K562 (cell line): ENCODE data around the gene GFOD1. TPM values are rescaled to one million over a fixed set of nuclear protein-coding genes. Genes with fewer than 3 reads are reported as not detected.

ENCODE experiments used
- ADNP ChIP-seq: fragments of 200-800 bp; sonication (Bioruptor generic); IDR thresholded peaks from 2 replicates; pipeline ENCODE4 v1.6.1; 2016; ENCODE audit warnings: missing genetic modification characterization, missing compliant biosample characterization
- ARID2 ChIP-seq: fragments of 450-650 bp; IDR thresholded peaks from 2 replicates; pipeline ENCODE4 v1.6.1; 2017; ENCODE audit warnings: antibody characterized with exemption, mild to moderate bottlenecking
- FOXM1 ChIP-seq, 2 experiments: fragments of 450-650 bp in 1 of 2; sonication (generic) in 1 of 2; formaldehyde crosslinking in 1 of 2; IDR thresholded peaks; 2 replicates each; pipeline versions ENCODE4 v1.6.1 to v1.9.0; 2017 to 2022; ENCODE audit warnings: low read depth in 2 of 2, mild to moderate bottlenecking in 2 of 2, missing genetic modification reagents in 1 of 2, moderate library complexity in 1 of 2
- FUS ChIP-seq: fragments of 200-400 bp; formaldehyde crosslinking; optimal IDR thresholded peaks from 2 replicates; pipeline ENCODE3; 2017; ENCODE audit warnings: low read depth, low read length
- HDAC3 ChIP-seq: fragments of 450-650 bp; IDR thresholded peaks from 2 replicates; pipeline ENCODE4 v1.6.1; 2018; ENCODE audit warnings: borderline replicate concordance, mild to moderate bottlenecking, moderate library complexity; ENCODE audit not compliant: partially characterized antibody
- HINFP ChIP-seq: fragments of 450-650 bp; conservative IDR thresholded peaks from 2 replicates; pipeline ENCODE4 v1.6.1; 2016; ENCODE audit warnings: missing genetic modification characterization, low read depth, mild to moderate bottlenecking, control low read depth, missing compliant biosample characterization
- HMBOX1 ChIP-seq: sonication (generic); IDR thresholded peaks from 2 replicates; pipeline ENCODE4 v1.6.1; 2016
- MYC ChIP-seq, 2 experiments: fragments of 250-450 bp in 1 of 2; sonication (Bioruptor Pico) in 1 of 2; IDR thresholded peaks; 2 replicates each; pipeline versions ENCODE4 v1.5.1 to v1.6.1; 2012 to 2021; ENCODE audit warnings: low read depth in 2 of 2, borderline replicate concordance in 1 of 2, improper control_type of control experiment in 1 of 2, low read length in 1 of 2, mild to moderate bottlenecking in 1 of 2, moderate library complexity in 1 of 2
- NKRF ChIP-seq: fragments of 450-650 bp; IDR thresholded peaks from 2 replicates; pipeline ENCODE4 v1.6.1; 2016; ENCODE audit warnings: borderline replicate concordance
- NR2C2 ChIP-seq, 2 experiments: fragments of 200-800 bp in 1 of 2; sonication (Bioruptor generic) in 1 of 2; sonication (generic) in 1 of 2; formaldehyde crosslinking in 1 of 2; IDR thresholded peaks; 2 replicates each; pipeline versions ENCODE4 v1.6.1 to v1.8.0; 2016 to 2022; ENCODE audit warnings: mild to moderate bottlenecking in 1 of 2, missing compliant biosample characterization in 1 of 2, missing genetic modification characterization in 1 of 2, missing genetic modification reagents in 1 of 2
- PTTG1 ChIP-seq: fragments of 450-650 bp; IDR thresholded peaks from 2 replicates; pipeline ENCODE4 v1.6.1; 2016; ENCODE audit warnings: low read depth, mild to moderate bottlenecking, missing genetic modification characterization, missing compliant biosample characterization
- SIX5 ChIP-seq, 2 experiments: IDR thresholded peaks; 2 replicates each; pipeline ENCODE4 v1.6.1; 2011; ENCODE audit warnings: low read length in 2 of 2, borderline replicate concordance in 1 of 2, low read depth in 1 of 2, mild to moderate bottlenecking in 1 of 2, moderate library complexity in 1 of 2; ENCODE audit not compliant: insufficient read depth in 1 of 2
- TARDBP ChIP-seq: fragments of 450-650 bp; IDR thresholded peaks from 2 replicates; pipeline ENCODE4 v1.6.1; 2016
- UBTF ChIP-seq, 2 experiments: IDR thresholded peaks; 2 replicates each; pipeline ENCODE4 v1.6.1; 2012; ENCODE audit warnings: improper control_type of control experiment in 2 of 2, low read depth in 2 of 2, low read length in 2 of 2, borderline replicate concordance in 1 of 2
- ZKSCAN1 ChIP-seq: fragments of 150-350 bp; IDR thresholded peaks from 2 replicates; pipeline ENCODE4 v1.6.1; 2016; ENCODE audit warnings: low read depth, low read length
- ZNF584 ChIP-seq: fragments of 200-800 bp; sonication (Bioruptor generic); IDR thresholded peaks from 2 replicates; pipeline ENCODE4 v1.6.1; 2016; ENCODE audit warnings: low read depth, mild to moderate bottlenecking, missing genetic modification characterization, missing compliant biosample characterization
- ZNF830 ChIP-seq: fragments of 250-450 bp; sonication (Bioruptor Pico); IDR thresholded peaks from 2 replicates; pipeline ENCODE4 v1.5.0; 2021; ENCODE audit warnings: mild to moderate bottlenecking
- polyA plus RNA-seq, 8 experiments: library from polyadenylated mRNA; depleted of rRNA in 4 of 8; stranded (reverse) in 5 of 8; unstranded in 3 of 8; fragments of >200 nt; fragmentation: Nextera tagmentation in 2 of 8; fragmentation: Illumina TruSeq in 1 of 8; extraction: Ambion mirVana in 2 of 8; extraction: Trizol in 1 of 8; gene quantifications; 2 replicates each; pipeline versions ENCODE4 v1.2.1 to v1.2.3, GENCODE V29; 2011 to 2014; ENCODE audit warnings: inconsistent platforms in 1 of 8, missing spikeins in 1 of 8
- total RNA-seq, 7 experiments: library from RNA; depleted of rRNA in 6 of 7; stranded (reverse); fragments of >200 nt in 6 of 7; fragmentation: Illumina TruSeq in 2 of 7; extraction: Trizol in 2 of 7; gene quantifications; 2 replicates each; pipeline versions ENCODE4 v1.2.1 to v1.2.3, GENCODE V29; 2011 to 2021; ENCODE audit warnings: low replicate concordance in 1 of 7

Gene GFOD1
- total and polyA plus RNA-seq, 9 of the 15 experiments (the other 6 are each of a cell fraction or from before 2014, with no cell fraction given) = 3.8 to 12.0 (median 8.2) TPM

- TF ChIP-seq MYC (IDR thresholded peaks at IDR 0.05; ENCODE audit: low read depth, low read length) (0 out of 2 replicates have a peak, but pooled peaks have one; percentile 17), MYC (CRISPR knock-in tag; IDR thresholded peaks at IDR 0.05; ENCODE audit: borderline replicate concordance, low read depth) (no peak), ZNF830 (CRISPR knock-in tag) (no peak), ZKSCAN1 (no peak), HDAC3 (peak; percentile 89), ADNP (0 out of 2 replicates have a peak, but pooled peaks have one; percentile 29), TARDBP (no peak), HMBOX1 (peak; percentile 93), NR2C2 (CRISPR knock-in tag; IDR thresholded peaks at IDR 0.05) (no peak), NR2C2 (tag; IDR thresholded peaks at IDR 0.05) (peak; percentile 65), SIX5 (IDR thresholded peaks at IDR 0.05; ENCODE audit: borderline replicate concordance in 1 of 2, insufficient read depth in 1 of 2, low read depth in 1 of 2, low read length in 2 of 2) (no peak), UBTF (IDR thresholded peaks at IDR 0.05; ENCODE audit: borderline replicate concordance in 1 of 2, low read depth in 2 of 2, low read length in 2 of 2) (0 out of 4 replicates have a peak, but pooled peaks of 1 of the 2 experiments have one; percentile 59), ZNF584 (CRISPR knock-in tag) (no peak), HINFP (no peak), NKRF (no peak), PTTG1 (tag) (no peak), ARID2 (no peak), FOXM1 (IDR thresholded peaks at IDR 0.05; ENCODE audit: low read depth) (peak; percentile 89), FOXM1 (CRISPR knock-in tag; IDR thresholded peaks at IDR 0.05; ENCODE audit: low read depth) (no peak), FUS (no peak)
Measured at GRCh38 chr6:13395272-13396237, 91.8 kb downstream of the GFOD1 start (continued).
